GM06990 (cell line): ENCODE results near the gene CXorf66.
A peak's percentile ranks its signal among the peaks of the same experiment; 100 is the strongest.

Experiments used
- DNase-seq: peaks from one replicate; pipeline ENCODE4 v3.0.0-alpha.2; 2011; ENCODE audit not compliant: insufficient read length; ENCODE audit errors: extremely low read depth
- H3K27me3 ChIP-seq: replicated peaks from 2 replicates; pipeline ENCODE4 v1.6.0; 2011; ENCODE audit warnings: low read length; ENCODE audit not compliant: control insufficient read depth, insufficient read depth
- H3K36me3 ChIP-seq: 2 replicates; pipeline ENCODE4 v1.5.1; 2011; ENCODE audit warnings: low read length; ENCODE audit not compliant: control insufficient read depth, insufficient read depth
- H3K4me3 ChIP-seq: replicated peaks from 2 replicates; pipeline ENCODE4 v1.5.1; 2011; ENCODE audit warnings: low read depth, mild to moderate bottlenecking, control low read depth, low read length
- CTCF ChIP-seq: IDR thresholded peaks from 2 replicates; pipeline ENCODE4 v1.5.1; 2011; ENCODE audit warnings: low read length, control low read depth, mild to moderate bottlenecking, inconsistent platforms; ENCODE audit not compliant: insufficient read depth, poor library complexity, severe bottlenecking

The CXorf66 gene

GRCh38 chrX:139932073-139932900 lies 33.0 kb downstream of the CXorf66 start:
- DNase-seq, result peak; percentile 61
- peak overlapping the region; percentile 73 for H3K4me3 ChIP-seq
- TF ChIP-seq CTCF, result peak; percentile 2
- no peaks in the 10 kb centered on the region; the same call in 1 of the 2 replicates for H3K36me3 ChIP-seq
- H3K27me3 ChIP-seq, result no peaks in the 10 kb centered on the region

GRCh38 chrX:139931646-139932072 lies 33.7 kb downstream of the CXorf66 start:
- DNase-seq, result no peak
- no peaks in the 10 kb centered on the region for H3K27me3 ChIP-seq
- no peaks in the 10 kb centered on the region; the same call in 1 of the 2 replicates for H3K36me3 ChIP-seq
- H3K4me3 ChIP-seq, result peak overlapping the region; percentile 73
- TF ChIP-seq CTCF, result no peak

- Histone ChIP-seq H3K36me3 (no peaks in the 10 kb centered on the region; the same call in 1 of the 2 replicates), H3K27me3 (no peaks in the 10 kb centered on the region), H3K4me3 (peak overlapping the region; percentile 73)
- peak; percentile 54 for DNase-seq
- no peak for TF ChIP-seq CTCF
Measured at GRCh38 chrX:139930916-139931645, 34.2 kb downstream of the CXorf66 start.

- Histone ChIP-seq H3K4me3 (peak overlapping the region; percentile 73; the same call in 1 of the 2 replicates), H3K27me3 (no peaks in the 10 kb centered on the region), H3K36me3 (no peaks in the 10 kb centered on the region; the same call in 1 of the 2 replicates)
- TF ChIP-seq CTCF, result no peak
- no peak for DNase-seq
Measured at GRCh38 chrX:139930401-139930800, 34.9 kb downstream of the CXorf66 start.

GRCh38 chrX:139929876-139930275 lies 35.4 kb downstream of the CXorf66 start:
- no peak for DNase-seq
- no peak overlapping the region; the same call in 1 of the 2 replicates for H3K4me3 ChIP-seq
- H3K36me3 ChIP-seq, result no peaks in the 10 kb centered on the region; the same call in 1 of the 2 replicates
- no peaks in the 10 kb centered on the region for H3K27me3 ChIP-seq
- no peak for TF ChIP-seq CTCF
